ENCODE results near the gene GAS6.

GRCh38 chr13:113905942-113906341 lies 42.1 kb upstream of the GAS6 start:
- no peak for TF ChIP-seq POLR2A (IDR thresholded peaks at IDR 0.05; ENCODE audit: low read depth, low read length)
- TF ChIP-seq POLR2AphosphoS5 (IDR thresholded peaks at IDR 0.05; ENCODE audit: low read depth, low read length), result no peak
- no peak for TF ChIP-seq POU2F2 (IDR thresholded peaks at IDR 0.05; ENCODE audit: low read depth, low read length)
- no peak for TF ChIP-seq TAF1 (IDR thresholded peaks at IDR 0.05; ENCODE audit: low read depth, low read length)
- no peak for TF ChIP-seq SPI1 (IDR thresholded peaks at IDR 0.05; ENCODE audit: low read depth, low read length)
